Calu3 (cell line): ENCODE measurements around the gene SOX3. TPM values are rescaled to one million over a fixed set of nuclear protein-coding genes. Genes with fewer than 3 reads are reported as not detected.

Experiments used
- BruUV-seq: library from RNA; stranded (reverse); fragments of 400-500 nt; replicated peaks from 2 replicates; lab custom pipeline; 2021; lab: Mats Ljungman, UMichigan
- CTCF ChIA-PET: fragments of 300-600 bp; sonication (Branson Sonifier 250); formaldehyde crosslinking; loops from one replicate; lab custom pipeline; 2022; ENCODE audit warnings: antibody characterized with exemption; lab: Charles Lee
- DNase-seq: peaks from one replicate; pipeline ENCODE4 v3.0.0; 2022
- H3K27ac Mint-ChIP-seq: one replicate; pipeline ENCODE4 v1.8.0; 2022; ENCODE audit warnings: mixed read lengths; ENCODE audit not compliant: unreplicated experiment
- H3K27me3 Mint-ChIP-seq: one replicate; pipeline ENCODE4 v1.8.0; 2022; ENCODE audit warnings: mixed read lengths; ENCODE audit not compliant: unreplicated experiment
- H3K36me3 Mint-ChIP-seq: one replicate; pipeline ENCODE4 v1.8.0; 2022; ENCODE audit warnings: mild to moderate bottlenecking, moderate library complexity, mixed read lengths; ENCODE audit not compliant: insufficient read depth, unreplicated experiment
- H3K4me1 Mint-ChIP-seq: one replicate; pipeline ENCODE4 v1.8.0; 2022; ENCODE audit warnings: mild to moderate bottlenecking, low read depth, mixed read lengths; ENCODE audit not compliant: unreplicated experiment
- H3K4me3 Mint-ChIP-seq: one replicate; pipeline ENCODE4 v1.8.0; 2022; ENCODE audit warnings: mild to moderate bottlenecking, low read depth, moderate library complexity, mixed read lengths; ENCODE audit not compliant: unreplicated experiment
- H3K9me3 Mint-ChIP-seq: one replicate; pipeline ENCODE4 v1.8.0; 2022; ENCODE audit warnings: low read depth, mixed read lengths; ENCODE audit not compliant: unreplicated experiment
- CTCF ChIP-seq: fragments of 200-600 bp; IDR thresholded peaks from one replicate; pipeline ENCODE4 v1.8.0; 2022; ENCODE audit warnings: antibody characterized with exemption; ENCODE audit not compliant: unreplicated experiment
- intact Hi-C: fragments of 100-400 bp; cut with micrococcal nuclease; formaldehyde crosslinking; loops from one replicate; pipeline ENCODE4 v1.10.0; 2022; ENCODE audit not compliant: unreplicated experiment
- total RNA-seq: library from RNA; stranded (reverse); gene quantifications from 2 replicates; pipeline ENCODE4 v1.2.3, GENCODE V29; 2022

Gene SOX3
- total RNA-seq, 1 experiment from 2014 or later = not detected

DNA sequence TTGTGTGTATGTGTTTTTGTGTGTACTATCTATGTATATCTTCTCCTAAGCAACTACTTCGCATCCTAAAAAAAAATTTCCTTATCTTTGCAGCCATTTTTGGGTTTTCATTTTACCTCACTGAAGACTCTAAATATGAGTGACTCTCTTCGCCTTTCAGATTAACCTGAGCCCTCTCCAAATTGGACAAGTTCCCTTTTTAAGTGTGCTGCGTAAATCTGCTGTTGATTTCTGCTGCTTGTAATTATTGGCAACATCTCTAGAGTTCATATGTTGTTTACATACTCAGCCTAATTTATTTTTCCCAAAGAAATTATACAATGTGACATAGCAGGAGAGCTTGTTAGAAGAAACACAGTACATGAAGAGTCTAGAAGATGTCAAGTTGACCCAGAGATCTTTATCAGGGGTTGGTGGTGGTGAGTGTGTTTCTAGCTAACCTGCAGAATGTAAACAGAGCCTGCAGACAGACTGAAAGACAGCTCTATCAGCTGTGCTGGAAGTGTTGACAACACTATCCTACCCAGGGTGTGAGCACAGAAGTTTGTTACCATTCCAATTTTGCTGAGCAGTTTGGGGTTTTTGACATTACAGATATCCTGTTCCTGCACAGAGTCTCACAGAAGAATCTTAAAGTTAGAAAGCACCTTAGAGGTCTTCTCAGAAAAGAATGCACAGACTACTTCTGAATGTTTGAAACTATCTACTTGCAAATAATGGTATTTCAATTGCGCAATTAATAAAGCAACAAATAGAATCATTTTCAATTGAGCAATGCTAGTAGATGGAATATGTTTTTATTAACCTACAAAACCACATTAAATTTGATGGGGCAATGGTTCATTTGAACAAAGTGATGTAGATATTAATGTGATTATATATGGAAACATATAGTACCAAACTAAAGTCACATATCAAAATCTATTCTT is 12.5 kb downstream of the SOX3 start:
- Mint-ChIP-seq H3K4me1 (no peaks in the 10 kb centered on the region), H3K36me3 (no peaks in the 10 kb centered on the region), H3K9me3 (peaks cover 10% of the 10 kb centered on the region), H3K27me3 (no peaks in the 10 kb centered on the region), H3K4me3 (no peak overlapping the region), H3K27ac (no peak overlapping the region)
- intact Hi-C loops = no loop called here
- TF ChIP-seq CTCF = no peak
- CTCF ChIA-PET = no interaction called here
- BruUV-seq = no TSS peak
- DNase-seq = no peak

DNA sequence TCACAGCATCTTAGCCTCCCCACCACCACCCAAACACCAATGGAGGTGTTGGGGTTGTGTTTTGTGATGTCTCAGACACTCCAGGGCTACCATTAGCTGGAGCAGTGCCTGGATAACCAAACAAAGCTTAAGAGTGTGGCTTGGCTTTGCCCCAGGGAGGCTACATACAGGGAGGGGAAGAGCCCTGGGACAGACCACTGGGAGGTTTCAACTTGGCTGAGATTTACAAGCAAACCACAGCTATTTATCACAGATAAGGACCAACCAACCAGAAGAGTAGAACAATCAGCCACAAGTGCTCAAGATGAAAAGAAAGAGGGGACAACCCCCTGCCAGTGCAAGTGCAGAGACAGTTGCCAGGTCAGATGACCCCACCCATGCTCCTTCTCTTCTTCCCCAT is 24.1 kb downstream of the SOX3 start:
- DNase-seq = no peak
- CTCF ChIA-PET = no interaction called here
- intact Hi-C loops = no loop called here
- Mint-ChIP-seq H3K4me3 (no peak overlapping the region), H3K27ac (no peak overlapping the region), H3K27me3 (no peaks in the 10 kb centered on the region), H3K4me1 (no peaks in the 10 kb centered on the region), H3K36me3 (no peaks in the 10 kb centered on the region), H3K9me3 (peaks cover 13% of the 10 kb centered on the region)
- BruUV-seq = no TSS peak
- TF ChIP-seq CTCF = no peak

DNA sequence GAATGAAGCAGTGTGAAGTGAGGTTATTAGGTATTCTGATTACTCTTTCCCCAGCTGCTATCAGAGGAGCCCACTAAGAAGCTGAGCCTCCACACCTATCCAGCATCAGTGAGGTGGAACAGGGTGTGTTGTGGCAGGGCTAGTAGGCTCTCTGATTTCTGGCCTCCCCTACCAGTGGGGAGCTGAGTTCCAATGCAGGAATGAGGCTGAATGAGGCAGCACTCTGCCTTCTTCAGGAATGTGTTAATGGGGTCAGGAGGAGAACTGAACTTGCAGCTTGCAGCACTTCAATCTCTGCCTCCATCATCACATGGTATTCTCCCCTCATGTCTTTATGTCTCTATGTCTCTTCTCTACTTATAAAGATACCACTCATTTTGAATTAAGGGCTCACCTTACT is 26.9 kb downstream of the SOX3 start:
- Mint-ChIP-seq H3K9me3 (peaks cover 14% of the 10 kb centered on the region), H3K4me1 (no peaks in the 10 kb centered on the region)
- BruUV-seq = no TSS peak

GRCh38 chrX:140475025-140475424 is 29.8 kb downstream of the SOX3 start:
- Mint-ChIP-seq H3K27ac (no peak overlapping the region), H3K4me3 (no peak overlapping the region), H3K27me3 (no peaks in the 10 kb centered on the region), H3K4me1 (no peaks in the 10 kb centered on the region), H3K36me3 (no peaks in the 10 kb centered on the region), H3K9me3 (peaks cover 16% of the 10 kb centered on the region)
- CTCF ChIA-PET = no interaction called here
- no peak for TF ChIP-seq CTCF
- no TSS peak for BruUV-seq
- no peak for DNase-seq
- intact Hi-C loops = no loop called here

More for the DNA sequence above, 26.9 kb downstream of the SOX3 start:
- H3K27me3 Mint-ChIP-seq = no peaks in the 10 kb centered on the region
- no peak for DNase-seq
- TF ChIP-seq CTCF = no peak
- intact Hi-C loops = no loop called here
- H3K36me3 Mint-ChIP-seq = no peaks in the 10 kb centered on the region
- no peak overlapping the region for H3K4me3 Mint-ChIP-seq
- no peak overlapping the region for H3K27ac Mint-ChIP-seq
- CTCF ChIA-PET = no interaction called here
